ENCODE results near the gene ENDOU.

Gene ENDOU

GRCh38 chr12:47773062-47773857, 48.0 kb upstream of the ENDOU start, which contains the start of gene SLC48A1:
SLC48A1 (plus strand) TSS chr12:47773238; CDS start chr12:47773305, 67 bp downstream.
- peak within 1 kb of the TSS; percentile 25 for H2BK5ac ChIP-seq (ENCODE audit: low read length)

DNA sequence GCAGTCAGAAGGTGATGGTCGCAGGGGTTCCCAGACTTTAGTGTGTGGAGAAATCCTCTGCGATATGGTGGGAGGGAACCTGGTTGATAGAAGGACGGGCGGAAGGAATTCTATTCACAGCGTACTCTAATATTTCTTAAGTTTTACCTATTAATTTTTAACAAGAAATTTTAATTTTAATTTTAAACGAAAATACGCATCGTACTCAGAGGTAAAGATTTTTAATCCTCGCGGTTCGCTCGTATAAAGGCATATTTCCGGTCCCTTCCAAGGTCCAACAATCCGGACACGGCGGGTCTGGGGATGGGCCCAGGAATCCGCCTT, 47.4 kb upstream of the ENDOU start:
- H3K4me3 ChIP-seq (ENCODE audit: low read length in 2 of 2): peak overlapping the region; percentile 69

More at GRCh38 chr12:47773062-47773857, 48.0 kb upstream of the ENDOU start, which contains the start of gene SLC48A1:
- Histone ChIP-seq H3K36me3 (replicated peaks in 1 of 2; ENCODE audit: control insufficient read depth in 2 of 2, insufficient read depth in 2 of 2, low read length in 2 of 2) (no peaks in the 10 kb centered on the region), H2BK15ac (ENCODE audit: low read length) (no peak within 1 kb of the TSS), H2AK5ac (ENCODE audit: low read depth, low read length) (peak within 1 kb of the TSS; percentile 57), H3K27me3 (ENCODE audit: control insufficient read depth in 3 of 3, insufficient read depth in 3 of 3, low read depth in 1 of 3, low read length in 3 of 3) (peaks cover 0 to 5% (median 0%) of the 10 kb centered on the region in 3 experiments), H3K14ac (ENCODE audit: low read length) (no peak within 1 kb of the TSS), H2AFZ (ENCODE audit: low read length) (peak within 1 kb of the TSS; percentile 96), H2BK120ac (ENCODE audit: low read depth, low read length) (no peak within 1 kb of the TSS), H3K4me1 (ENCODE audit: control insufficient read depth in 2 of 2, insufficient read depth in 1 of 2, low read depth in 1 of 2, low read length in 2 of 2) (peaks cover 12 to 13% of the 10 kb centered on the region in 2 donors), H2BK12ac (ENCODE audit: low read length) (peak within 1 kb of the TSS; percentile 53), H3K79me1 (ENCODE audit: low read depth, low read length) (no peaks in the 10 kb centered on the region), H3K9me3 (replicated peaks in 1 of 2; ENCODE audit: control insufficient read depth in 2 of 2, insufficient read depth in 1 of 2, low read depth in 1 of 2, low read length in 2 of 2) (no peaks in the 10 kb centered on the region), H3K4me3 (ENCODE audit: low read length in 2 of 2) (peak within 1 kb of the TSS; percentile 69 to 95), H3K23ac (ENCODE audit: low read depth, low read length, poor library complexity) (peak within 1 kb of the TSS; percentile 61), H3K9ac (ENCODE audit: low read depth, low read length, poor library complexity) (peak within 1 kb of the TSS; percentile 90), H4K8ac (ENCODE audit: low read depth, low read length) (no peak within 1 kb of the TSS), H3K4me2 (ENCODE audit: insufficient read depth, low read length, poor library complexity, severe bottlenecking) (peak within 1 kb of the TSS; percentile 89), H3K4ac (ENCODE audit: low read length) (peak within 1 kb of the TSS; percentile 72), H3K18ac (ENCODE audit: low read length) (peak within 1 kb of the TSS; percentile 85), H3K27ac (replicated peaks; ENCODE audit: low read length) (no peak within 1 kb of the TSS), H4K91ac (ENCODE audit: low read depth, low read length, poor library complexity) (no peak within 1 kb of the TSS)
- no CpG with 5 or more reads among the region's 106 CpGs for WGBS, 2 donors (ENCODE audit: extremely low coverage in 2 of 2, insufficient read length in 2 of 2, insufficient replicate concordance in 1 of 2)
- DNase-seq (ENCODE audit: low spot score): peak; percentile 68

GRCh38 chr12:47772094-47772660, 46.9 kb upstream of the ENDOU start:
- Histone ChIP-seq H2BK5ac (ENCODE audit: low read length) (no peak overlapping the region), H3K4me1 (ENCODE audit: control insufficient read depth in 2 of 2, insufficient read depth in 1 of 2, low read depth in 1 of 2, low read length in 2 of 2) (peaks cover 11 to 14% of the 10 kb centered on the region in 2 donors), H3K27ac (replicated peaks; ENCODE audit: low read length) (no peak overlapping the region), H2BK120ac (ENCODE audit: low read depth, low read length) (no peak overlapping the region), H3K23ac (ENCODE audit: low read depth, low read length, poor library complexity) (no peak overlapping the region), H4K91ac (ENCODE audit: low read depth, low read length, poor library complexity) (no peak overlapping the region), H3K27me3 (ENCODE audit: control insufficient read depth in 3 of 3, insufficient read depth in 3 of 3, low read depth in 1 of 3, low read length in 3 of 3) (peaks cover 0 to 5% (median 0%) of the 10 kb centered on the region in 3 experiments), H2AK5ac (ENCODE audit: low read depth, low read length) (peak overlapping the region; percentile 32), H2AFZ (ENCODE audit: low read length) (peak overlapping the region; percentile 96), H2BK12ac (ENCODE audit: low read length) (no peak overlapping the region), H4K8ac (ENCODE audit: low read depth, low read length) (no peak overlapping the region), H3K14ac (ENCODE audit: low read length) (no peak overlapping the region), H3K9me3 (replicated peaks in 1 of 2; ENCODE audit: control insufficient read depth in 2 of 2, insufficient read depth in 1 of 2, low read depth in 1 of 2, low read length in 2 of 2) (no peaks in the 10 kb centered on the region), H3K79me1 (ENCODE audit: low read depth, low read length) (no peaks in the 10 kb centered on the region), H3K36me3 (replicated peaks in 1 of 2; ENCODE audit: control insufficient read depth in 2 of 2, insufficient read depth in 2 of 2, low read length in 2 of 2) (no peaks in the 10 kb centered on the region), H3K4me2 (ENCODE audit: insufficient read depth, low read length, poor library complexity, severe bottlenecking) (peak overlapping the region; percentile 13), H3K4ac (ENCODE audit: low read length) (no peak overlapping the region), H2BK15ac (ENCODE audit: low read length) (no peak overlapping the region), H3K4me3 (ENCODE audit: low read length in 2 of 2) (no peak overlapping the region), H3K18ac (ENCODE audit: low read length) (no peak overlapping the region), H3K9ac (ENCODE audit: low read depth, low read length, poor library complexity) (no peak overlapping the region)
- no peak for DNase-seq (ENCODE audit: low spot score)
- WGBS, 2 donors (ENCODE audit: extremely low coverage in 2 of 2, insufficient read length in 2 of 2, insufficient replicate concordance in 1 of 2): no CpG with 5 or more reads among the region's 13 CpGs

More for the DNA sequence above, 47.4 kb upstream of the ENDOU start:
- no peak for DNase-seq (ENCODE audit: low spot score)
- Histone ChIP-seq H3K9me3 (replicated peaks in 1 of 2; ENCODE audit: control insufficient read depth in 2 of 2, insufficient read depth in 1 of 2, low read depth in 1 of 2, low read length in 2 of 2) (no peaks in the 10 kb centered on the region), H3K79me1 (ENCODE audit: low read depth, low read length) (no peaks in the 10 kb centered on the region), H3K27me3 (ENCODE audit: control insufficient read depth in 3 of 3, insufficient read depth in 3 of 3, low read depth in 1 of 3, low read length in 3 of 3) (peaks cover 0 to 5% (median 0%) of the 10 kb centered on the region in 3 experiments), H3K14ac (ENCODE audit: low read length) (no peak overlapping the region), H3K36me3 (replicated peaks in 1 of 2; ENCODE audit: control insufficient read depth in 2 of 2, insufficient read depth in 2 of 2, low read length in 2 of 2) (no peaks in the 10 kb centered on the region), H3K4ac (ENCODE audit: low read length) (no peak overlapping the region), H2AK5ac (ENCODE audit: low read depth, low read length) (no peak overlapping the region), H3K9ac (ENCODE audit: low read depth, low read length, poor library complexity) (no peak overlapping the region), H2BK15ac (ENCODE audit: low read length) (no peak overlapping the region), H3K4me1 (ENCODE audit: control insufficient read depth in 2 of 2, insufficient read depth in 1 of 2, low read depth in 1 of 2, low read length in 2 of 2) (peaks cover 11 to 14% of the 10 kb centered on the region in 2 donors), H3K27ac (replicated peaks; ENCODE audit: low read length) (no peak overlapping the region), H3K4me2 (ENCODE audit: insufficient read depth, low read length, poor library complexity, severe bottlenecking) (peak overlapping the region; percentile 54), H3K23ac (ENCODE audit: low read depth, low read length, poor library complexity) (no peak overlapping the region), H2BK120ac (ENCODE audit: low read depth, low read length) (no peak overlapping the region), H2BK5ac (ENCODE audit: low read length) (no peak overlapping the region), H2BK12ac (ENCODE audit: low read length) (no peak overlapping the region), H4K91ac (ENCODE audit: low read depth, low read length, poor library complexity) (no peak overlapping the region), H3K18ac (ENCODE audit: low read length) (no peak overlapping the region), H2AFZ (ENCODE audit: low read length) (peak overlapping the region; percentile 96), H4K8ac (ENCODE audit: low read depth, low read length) (no peak overlapping the region)
- no CpG with 5 or more reads among the region's 17 CpGs for WGBS, 2 donors (ENCODE audit: extremely low coverage in 2 of 2, insufficient read length in 2 of 2, insufficient replicate concordance in 1 of 2)

GRCh38 chr12:47771304-47771703, 46.0 kb upstream of the ENDOU start:
- Histone ChIP-seq H4K91ac (ENCODE audit: low read depth, low read length, poor library complexity) (no peak overlapping the region), H4K8ac (ENCODE audit: low read depth, low read length) (no peak overlapping the region), H2AFZ (ENCODE audit: low read length) (no peak overlapping the region), H2BK120ac (ENCODE audit: low read depth, low read length) (no peak overlapping the region), H3K9me3 (replicated peaks in 1 of 2; ENCODE audit: control insufficient read depth in 2 of 2, insufficient read depth in 1 of 2, low read depth in 1 of 2, low read length in 2 of 2) (no peaks in the 10 kb centered on the region), H3K14ac (ENCODE audit: low read length) (no peak overlapping the region), H2BK5ac (ENCODE audit: low read length) (no peak overlapping the region), H3K27ac (replicated peaks; ENCODE audit: low read length) (no peak overlapping the region), H3K4me2 (ENCODE audit: insufficient read depth, low read length, poor library complexity, severe bottlenecking) (no peak overlapping the region), H2BK12ac (ENCODE audit: low read length) (no peak overlapping the region), H3K36me3 (replicated peaks in 1 of 2; ENCODE audit: control insufficient read depth in 2 of 2, insufficient read depth in 2 of 2, low read length in 2 of 2) (no peaks in the 10 kb centered on the region), H3K27me3 (ENCODE audit: control insufficient read depth in 3 of 3, insufficient read depth in 3 of 3, low read depth in 1 of 3, low read length in 3 of 3) (peaks cover 0 to 5% (median 0%) of the 10 kb centered on the region in 3 experiments), H2AK5ac (ENCODE audit: low read depth, low read length) (no peak overlapping the region), H3K23ac (ENCODE audit: low read depth, low read length, poor library complexity) (no peak overlapping the region), H3K9ac (ENCODE audit: low read depth, low read length, poor library complexity) (no peak overlapping the region), H2BK15ac (ENCODE audit: low read length) (no peak overlapping the region), H3K4ac (ENCODE audit: low read length) (no peak overlapping the region), H3K4me1 (ENCODE audit: control insufficient read depth in 2 of 2, insufficient read depth in 1 of 2, low read depth in 1 of 2, low read length in 2 of 2) (peaks cover 11 to 16% of the 10 kb centered on the region in 2 donors), H3K18ac (ENCODE audit: low read length) (no peak overlapping the region), H3K79me1 (ENCODE audit: low read depth, low read length) (no peaks in the 10 kb centered on the region), H3K4me3 (ENCODE audit: low read length in 2 of 2) (no peak overlapping the region)
- no CpG with 5 or more reads among the region's 6 CpGs for WGBS, 2 donors (ENCODE audit: extremely low coverage in 2 of 2, insufficient read length in 2 of 2, insufficient replicate concordance in 1 of 2)
- no peak for DNase-seq (ENCODE audit: low spot score)
